Ectodermal cell (in vitro differentiated cells): ENCODE results near the gene LHX2.
"Not testable (repeated sequence)": the region's sequence is repeated elsewhere in the genome, so short reads cannot be mapped to it uniquely, and the experiment has no call there.

Experiments used
- H3K27ac ChIP-seq: 2 replicates; pipeline ENCODE4 v1.7.0; 2013; ENCODE audit warnings: mild to moderate bottlenecking, low read depth, low read length; ENCODE audit not compliant: insufficient read depth, poor library complexity, severe bottlenecking
- H3K27me3 ChIP-seq: 2 replicates; pipeline ENCODE4 v1.7.0; 2013; ENCODE audit warnings: mild to moderate bottlenecking, low read length; ENCODE audit not compliant: insufficient read depth, control insufficient read depth, poor library complexity, severe bottlenecking
- H3K36me3 ChIP-seq: one replicate; pipeline ENCODE4 v1.7.0; 2013; ENCODE audit warnings: low read length; ENCODE audit not compliant: control insufficient read depth, insufficient read depth
- H3K4me1 ChIP-seq: one replicate; pipeline ENCODE4 v1.7.0; 2013; ENCODE audit warnings: low read length; ENCODE audit not compliant: control insufficient read depth, insufficient read depth
- H3K4me3 ChIP-seq: 2 replicates; pipeline ENCODE4 v1.7.0; 2013; ENCODE audit warnings: low read depth, low read length, control low read depth; ENCODE audit not compliant: insufficient read depth
- H3K9me3 ChIP-seq: 2 replicates; pipeline ENCODE4 v1.7.0; 2013; ENCODE audit warnings: mild to moderate bottlenecking, low read length, moderate library complexity; ENCODE audit not compliant: control insufficient read depth
- WGBS, 2 experiments: methylation state at CpG; one replicate each; pipeline ENCODE4 v1.1.7; 2013; ENCODE audit warnings: missing lambda C conversion rate in 2 of 2; 5-methylcytosine and 5-hydroxymethylcytosine counted together

The LHX2 gene

GRCh38 chr9:123982535-123982934 is 29.0 kb upstream of the LHX2 start:
- Histone ChIP-seq H3K4me3 (no peak overlapping the region), H3K27ac (no peak overlapping the region), H3K9me3 (no peaks in the 10 kb centered on the region), H3K36me3 (no peaks in the 10 kb centered on the region), H3K4me1 (peaks cover 8% of the 10 kb centered on the region), H3K27me3 (peaks cover 54% of the 10 kb centered on the region)
- 66 to 73% methylated on average over 6 of the region's 6 CpGs for WGBS, 2 experiments

- H3K9me3 ChIP-seq, result no peaks in the 10 kb centered on the region
- H3K4me3 ChIP-seq, result no peak overlapping the region
- WGBS, 2 experiments, result 79 to 83% methylated on average over 3 of the region's 3 CpGs
- peaks cover 54% of the 10 kb centered on the region for H3K27me3 ChIP-seq
- no peaks in the 10 kb centered on the region for H3K36me3 ChIP-seq
- H3K4me1 ChIP-seq, result peaks cover 8% of the 10 kb centered on the region
- no peak overlapping the region for H3K27ac ChIP-seq
These were observed 28.5 kb upstream of the LHX2 start for GRCh38 chr9:123983047-123983446.

- Histone ChIP-seq H3K4me1 (peaks cover 8% of the 10 kb centered on the region), H3K27me3 (peaks cover 55% of the 10 kb centered on the region)
- 84 to 87% methylated on average over 3 of the region's 3 CpGs for WGBS, 2 experiments
These were observed 26.8 kb upstream of the LHX2 start for GRCh38 chr9:123984802-123985201.

GRCh38 chr9:123985869-123986268 is 25.7 kb upstream of the LHX2 start:
- no peak overlapping the region for H3K4me3 ChIP-seq

More at GRCh38 chr9:123984802-123985201, 26.8 kb upstream of the LHX2 start:
- H3K27ac ChIP-seq, result no peak overlapping the region
- no peaks in the 10 kb centered on the region for H3K36me3 ChIP-seq
- H3K9me3 ChIP-seq, result no peaks in the 10 kb centered on the region
- H3K4me3 ChIP-seq, result no peak overlapping the region

GRCh38 chr9:123990427-123990826 is 21.1 kb upstream of the LHX2 start:
- no peak overlapping the region for H3K27ac ChIP-seq
- H3K4me3 ChIP-seq, result no peak overlapping the region
- no peaks in the 10 kb centered on the region for H3K4me1 ChIP-seq
- WGBS, 2 experiments, result 44 to 47% methylated on average over 5 of the region's 5 CpGs
- no peaks in the 10 kb centered on the region for H3K36me3 ChIP-seq
- H3K27me3 ChIP-seq, result peaks cover 43% of the 10 kb centered on the region
- no peaks in the 10 kb centered on the region for H3K9me3 ChIP-seq

More at GRCh38 chr9:123985869-123986268, 25.7 kb upstream of the LHX2 start:
- H3K36me3 ChIP-seq, result no peaks in the 10 kb centered on the region
- H3K4me1 ChIP-seq, result peaks cover 8% of the 10 kb centered on the region
- peaks cover 53% of the 10 kb centered on the region for H3K27me3 ChIP-seq
- H3K27ac ChIP-seq, result no peak overlapping the region
- WGBS, 2 experiments, result 86 to 88% methylated on average over 4 of the region's 4 CpGs
- H3K9me3 ChIP-seq, result no peaks in the 10 kb centered on the region

- H3K4me1 ChIP-seq, H3K4me3 ChIP-seq, H3K36me3 ChIP-seq, H3K9me3 ChIP-seq, H3K27ac ChIP-seq: not testable (repeated sequence)
- 82 to 85% methylated on average over 7 of the region's 16 CpGs for WGBS, 2 experiments
- H3K27me3 ChIP-seq, result peaks cover 55% of the 10 kb centered on the region
These were observed 18.9 kb upstream of the LHX2 start for GRCh38 chr9:123992679-123993078.

- peaks cover 83% of the 10 kb centered on the region for H3K27me3 ChIP-seq
- no peaks in the 10 kb centered on the region for H3K36me3 ChIP-seq
These were observed 14.7 kb upstream of the LHX2 start for GRCh38 chr9:123996731-123997421.

GRCh38 chr9:123997665-123998277 is 13.8 kb upstream of the LHX2 start:
- Histone ChIP-seq H3K9me3 (no peaks in the 10 kb centered on the region), H3K4me1 (peaks cover 33% of the 10 kb centered on the region), H3K27me3 (peaks cover 92% of the 10 kb centered on the region), H3K36me3 (no peaks in the 10 kb centered on the region), H3K27ac (no peak overlapping the region), H3K4me3 (no peak overlapping the region)
- WGBS, 2 experiments, result 3 to 4% methylated on average over 14 of the region's 15 CpGs

More at GRCh38 chr9:123996731-123997421, 14.7 kb upstream of the LHX2 start:
- Histone ChIP-seq H3K4me3 (no peak overlapping the region), H3K9me3 (no peaks in the 10 kb centered on the region), H3K4me1 (peaks cover 33% of the 10 kb centered on the region), H3K27ac (no peak overlapping the region)
- WGBS, 2 experiments, result 8 to 10% methylated on average over 23 of the region's 23 CpGs

- Histone ChIP-seq H3K36me3 (no peaks in the 10 kb centered on the region), H3K4me3 (no peak overlapping the region), H3K4me1 (peaks cover 33% of the 10 kb centered on the region), H3K27ac (no peak overlapping the region), H3K9me3 (no peaks in the 10 kb centered on the region), H3K27me3 (peaks cover 99% of the 10 kb centered on the region)
- WGBS, 2 experiments, result 5 to 8% methylated on average over 6 of the region's 6 CpGs
These were observed 13.2 kb upstream of the LHX2 start for GRCh38 chr9:123998278-123998925.

- Histone ChIP-seq H3K4me3 (no peak overlapping the region), H3K27me3 (peaks cover 99% of the 10 kb centered on the region), H3K36me3 (no peaks in the 10 kb centered on the region), H3K27ac (no peak overlapping the region), H3K9me3 (no peaks in the 10 kb centered on the region), H3K4me1 (peaks cover 33% of the 10 kb centered on the region)
- WGBS, 2 experiments, result 1 to 2% methylated on average over 43 of the region's 43 CpGs
These were observed 12.5 kb upstream of the LHX2 start for GRCh38 chr9:123998970-123999621.
